ENCODE data around the gene ADAT3. TPM values are rescaled to one million over a fixed set of nuclear protein-coding genes. Genes with fewer than 3 reads are reported as not detected.

The ADAT3 gene
- total RNA-seq (2014; rRNA removed; shearing (Covaris generic)), result 8.6 and 13.5 TPM in 2 replicates

DNA sequence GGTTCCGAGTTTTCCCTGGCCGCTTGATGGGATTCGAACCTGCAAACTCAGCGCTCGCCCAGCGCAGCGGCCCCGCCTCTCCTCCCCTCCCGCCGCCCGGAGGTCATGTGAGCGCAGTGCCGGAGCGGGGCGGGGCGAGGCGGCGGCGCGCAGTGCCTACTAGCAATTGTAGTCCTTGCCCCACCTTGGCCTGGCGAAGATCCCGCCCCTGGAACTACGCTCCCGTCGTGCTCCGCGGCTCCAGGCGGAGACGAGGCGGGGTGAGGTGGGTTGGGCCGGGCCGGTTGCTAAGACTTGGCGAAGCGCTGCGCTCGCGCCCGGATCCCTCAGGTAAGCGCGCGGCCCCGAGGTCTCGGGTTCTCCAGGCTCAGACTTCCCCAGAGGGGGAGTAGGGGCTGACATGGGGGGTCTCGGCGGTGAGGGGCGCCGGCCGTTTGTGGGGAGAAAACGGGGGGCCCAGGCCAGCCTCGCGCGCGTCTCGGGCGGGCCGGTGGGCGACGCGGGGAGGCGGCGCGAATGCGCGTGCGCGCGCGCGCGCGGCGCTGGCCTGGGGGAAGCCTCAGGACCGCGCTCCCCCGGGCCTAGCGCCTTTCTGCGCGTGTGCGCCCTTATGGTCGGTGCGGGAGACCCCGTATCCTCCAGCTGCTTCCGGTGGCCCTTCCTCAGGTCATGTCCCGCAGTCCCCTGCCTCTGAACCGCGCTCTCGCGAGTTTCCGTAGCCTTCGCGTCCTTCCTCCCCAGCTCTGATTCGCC, at the start of gene ADAT3, which contains the start of gene SCAMP4:
ADAT3 (plus strand) TSS at position 290 of the 753 bp plus-strand sequence. CDS start 6,649 bp downstream, outside the sequence.
SCAMP4 (plus strand) TSS at position 290 of the 753 bp plus-strand sequence. CDS start 9,621 bp downstream, outside the sequence.
- in situ Hi-C loops (cut with HindIII; ENCODE audit: low sequenced_read_pairs), result no loop called here
- peak; percentile 98 for DNase-seq (ENCODE audit: low spot score)

- in situ Hi-C loops (cut with HindIII; ENCODE audit: low sequenced_read_pairs), result no loop called here
- peak; percentile 19 for DNase-seq (ENCODE audit: low spot score)
These were observed 49.4 kb upstream of the ADAT3 start for GRCh38 chr19:1855828-1856255.

DNA sequence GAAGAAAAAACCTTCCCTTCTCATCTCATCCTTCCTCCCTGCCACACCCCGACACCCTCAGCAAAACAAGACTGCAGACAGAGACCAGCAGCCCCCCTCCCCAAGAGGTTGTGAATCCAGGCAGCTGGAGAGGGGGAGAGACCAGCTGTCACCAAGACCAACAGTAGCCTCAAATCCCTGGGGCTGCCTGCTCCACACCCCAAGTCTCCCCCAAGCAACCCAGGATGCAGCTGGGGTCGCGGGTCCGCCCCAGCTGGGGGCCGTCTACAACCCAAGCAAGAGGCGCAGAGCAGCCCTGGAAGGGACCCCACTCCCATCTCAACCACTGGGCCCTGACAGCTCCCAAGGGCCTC, 48.9 kb upstream of the ADAT3 start:
- in situ Hi-C loops (cut with HindIII; ENCODE audit: low sequenced_read_pairs), result no loop called here
- DNase-seq (ENCODE audit: low spot score), result no peak

DNA sequence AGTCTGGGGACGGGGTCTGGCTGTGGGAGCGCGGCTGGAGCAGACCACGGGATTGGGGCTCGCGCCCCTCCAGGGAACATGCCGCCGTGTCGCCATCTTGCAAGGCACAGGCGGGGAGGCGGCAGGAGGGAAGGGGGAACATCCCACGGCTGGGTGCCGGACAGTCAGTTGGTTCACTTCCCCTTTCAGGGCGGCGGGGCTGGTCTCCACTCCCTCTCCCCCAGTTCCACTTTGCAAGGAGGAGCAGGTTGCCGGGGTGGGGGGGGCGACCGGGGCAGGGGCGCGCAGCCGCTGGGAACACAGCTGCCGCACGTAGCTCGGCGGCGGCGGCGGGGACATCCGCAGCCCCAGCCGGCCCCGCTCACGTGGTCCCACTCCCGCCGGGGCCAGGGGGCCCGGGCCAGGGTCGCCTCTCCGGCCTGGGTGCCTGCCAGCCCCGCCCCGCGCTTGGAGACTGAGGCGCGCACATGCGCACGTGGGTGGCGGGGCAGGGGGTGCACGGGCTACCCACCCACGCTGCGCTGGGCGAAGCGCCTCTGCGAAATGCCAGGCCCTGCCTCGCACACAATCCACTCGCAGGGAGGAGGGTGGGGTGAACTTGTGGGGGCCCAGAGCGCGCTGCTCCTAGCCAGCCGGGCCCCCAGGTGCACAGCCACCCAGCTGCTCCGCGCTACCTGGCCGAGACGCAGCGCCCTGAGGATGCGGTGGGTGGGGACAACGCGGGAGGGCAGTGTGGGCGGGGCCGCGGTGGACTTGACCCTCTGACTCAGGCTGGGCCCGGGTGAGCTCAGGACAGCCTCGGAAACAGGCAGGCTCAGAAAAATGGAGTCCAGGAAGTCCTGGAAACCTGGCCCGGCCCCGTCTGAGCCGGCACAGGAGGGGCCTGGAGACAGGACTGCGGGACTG, 48.2 kb upstream of the ADAT3 start:
- peak; percentile 60 for DNase-seq (ENCODE audit: low spot score)
- in situ Hi-C loops (cut with HindIII; ENCODE audit: low sequenced_read_pairs), result no loop called here

- no peak for DNase-seq (ENCODE audit: low spot score)
- in situ Hi-C loops (cut with HindIII; ENCODE audit: low sequenced_read_pairs), result no loop called here
These were observed 47.4 kb upstream of the ADAT3 start for GRCh38 chr19:1857648-1858326.

- DNase-seq (ENCODE audit: low spot score), result no peak
- in situ Hi-C loops (cut with HindIII; ENCODE audit: low sequenced_read_pairs), result no loop called here
These were observed 46.7 kb upstream of the ADAT3 start for GRCh38 chr19:1858412-1859081.

DNA sequence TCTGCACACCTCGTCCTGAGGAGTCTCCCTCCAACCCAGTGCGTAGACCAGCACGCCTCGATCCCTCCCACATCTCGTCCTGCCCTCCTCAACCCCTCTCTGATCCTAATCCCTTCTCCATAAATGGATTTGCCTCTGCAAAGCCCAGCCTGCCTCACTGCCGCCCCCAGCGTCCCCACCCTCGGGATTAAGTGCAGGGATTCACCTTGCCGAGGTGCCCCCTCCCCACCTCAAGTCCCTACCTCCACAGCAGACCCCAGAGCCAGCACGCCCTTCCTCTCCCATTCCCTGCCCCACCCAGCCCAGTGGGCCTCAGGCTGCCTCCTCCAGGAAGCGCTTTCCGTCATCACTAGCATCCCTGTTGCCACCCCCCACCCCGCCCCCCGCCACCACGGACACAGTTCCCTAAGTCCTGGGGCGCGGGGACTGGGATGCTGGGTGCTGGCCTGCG, 45.8 kb upstream of the ADAT3 start:
- no peak for DNase-seq (ENCODE audit: low spot score)

DNA sequence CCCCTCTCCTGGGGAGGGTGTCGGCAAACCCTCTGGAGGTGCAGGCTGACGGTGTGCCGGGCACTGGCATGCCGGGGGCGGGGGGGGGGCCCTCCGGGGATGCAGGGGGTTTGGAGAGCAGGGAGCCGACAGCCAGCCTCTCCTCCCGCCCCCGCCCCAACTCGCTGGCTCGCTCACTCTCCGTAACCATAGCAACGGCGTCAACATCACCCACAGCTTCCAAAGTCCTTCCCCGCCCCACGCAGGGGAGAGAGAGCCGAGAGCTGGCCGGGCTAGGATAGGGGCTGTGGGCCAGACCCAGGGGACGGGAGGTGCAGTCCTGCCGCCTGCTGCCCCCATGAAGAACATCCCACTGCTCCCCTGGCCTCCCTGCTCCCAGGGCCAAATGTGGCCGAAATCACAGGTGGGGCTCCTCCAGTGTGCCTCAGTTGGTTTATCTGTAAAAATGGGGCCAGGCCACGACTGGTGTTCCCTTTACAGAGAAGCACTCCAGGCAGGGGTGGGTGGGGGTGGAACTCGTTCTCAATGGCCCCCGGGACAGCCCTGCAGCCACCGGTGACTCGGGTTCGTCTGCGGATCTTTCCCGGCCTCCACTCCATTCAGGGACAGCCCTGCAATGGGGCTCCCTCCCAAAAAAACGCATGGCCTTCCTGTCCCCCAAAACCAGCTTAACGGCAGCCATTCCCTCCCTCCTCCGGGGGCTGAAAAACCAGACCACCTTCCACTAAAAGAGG, 45.0 kb upstream of the ADAT3 start:
- in situ Hi-C loops (cut with HindIII; ENCODE audit: low sequenced_read_pairs), result no loop called here
- peak; percentile 63 for DNase-seq (ENCODE audit: low spot score)

More for the DNA sequence above, 45.8 kb upstream of the ADAT3 start:
- in situ Hi-C loops (cut with HindIII; ENCODE audit: low sequenced_read_pairs), result no loop called here

- DNase-seq (ENCODE audit: low spot score), result peak; percentile 27
- in situ Hi-C loops (cut with HindIII; ENCODE audit: low sequenced_read_pairs), result no loop called here
These were observed 44.2 kb upstream of the ADAT3 start for GRCh38 chr19:1860821-1861598.

GRCh38 chr19:1861599-1862031, 43.6 kb upstream of the ADAT3 start:
- in situ Hi-C loops (cut with HindIII; ENCODE audit: low sequenced_read_pairs), result no loop called here
- peak; percentile 34 for DNase-seq (ENCODE audit: low spot score)

DNA sequence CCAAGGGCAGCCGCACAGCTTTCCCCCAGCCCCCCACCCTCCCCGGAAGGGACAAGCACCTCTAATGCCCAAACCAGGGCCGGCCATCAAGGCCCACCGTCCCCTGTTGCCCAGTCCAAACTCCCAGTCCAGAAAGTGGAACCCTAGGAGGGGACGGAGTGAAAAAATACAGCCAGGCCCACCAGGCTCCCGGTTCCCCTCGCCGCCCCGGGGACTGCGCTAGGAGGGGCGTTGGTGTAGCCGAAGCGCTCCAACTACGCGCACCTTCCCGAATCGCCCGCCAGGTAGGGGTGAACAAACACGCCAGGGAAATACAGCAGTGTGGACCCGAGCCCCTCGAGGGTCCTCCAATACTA, 43.2 kb upstream of the ADAT3 start:
- no peak for DNase-seq (ENCODE audit: low spot score)
- in situ Hi-C loops (cut with HindIII; ENCODE audit: low sequenced_read_pairs), result no loop called here

- in situ Hi-C loops (cut with HindIII; ENCODE audit: low sequenced_read_pairs), result no loop called here
- no peak for DNase-seq (ENCODE audit: low spot score)
These were observed 42.5 kb upstream of the ADAT3 start for GRCh38 chr19:1862424-1863327.

- no peak for DNase-seq (ENCODE audit: low spot score)
- in situ Hi-C loops (cut with HindIII; ENCODE audit: low sequenced_read_pairs), result no loop called here
These were observed 41.9 kb upstream of the ADAT3 start, which contains the start of gene KLF16 for GRCh38 chr19:1863328-1863637. Gene KLF16, minus strand, starts transcription at chr19:1863579. Its CDS starts 82 bp downstream, at chr19:1863497.

DNA sequence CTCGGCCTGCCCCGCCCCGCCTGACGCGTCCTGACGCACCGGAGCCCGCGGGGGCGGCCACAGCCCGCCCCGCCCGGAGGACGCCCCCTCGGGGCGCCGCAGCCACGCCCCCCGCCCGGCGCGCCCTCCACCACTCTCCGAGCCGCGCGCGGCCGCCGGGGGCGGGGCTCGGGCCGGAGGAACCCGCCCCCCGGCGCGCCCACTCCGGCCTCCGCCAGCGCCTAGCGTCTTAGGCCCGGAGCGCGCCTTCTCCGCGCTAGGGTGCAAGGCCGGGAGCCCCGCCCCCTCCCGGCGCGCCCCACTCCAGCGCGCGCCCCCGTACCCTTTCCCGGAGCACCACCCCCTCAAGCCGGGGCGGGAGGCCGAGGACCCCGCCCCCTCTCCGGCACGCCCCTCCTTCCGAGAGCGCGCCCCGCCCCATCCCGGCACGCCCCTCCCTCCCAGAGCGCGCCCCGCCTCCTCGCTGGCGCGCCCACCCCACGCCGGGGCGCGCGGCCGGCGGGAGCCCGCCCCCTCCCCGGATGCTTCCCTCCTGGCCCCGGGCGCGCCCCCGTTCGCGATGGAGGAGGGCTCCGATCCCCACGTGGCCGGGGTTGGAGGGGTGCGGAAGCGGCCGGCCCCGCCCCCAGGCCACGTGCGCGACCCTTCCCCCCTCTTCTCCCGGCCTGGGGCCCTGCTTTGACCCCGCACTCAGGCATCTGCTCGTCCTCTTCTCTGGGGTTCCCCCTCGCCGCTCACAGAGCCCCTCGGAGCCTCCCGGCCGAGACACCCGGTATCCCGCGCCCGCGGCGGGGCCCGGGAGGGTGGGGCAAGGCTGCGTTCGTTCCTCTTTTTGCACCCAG, 41.3 kb upstream of the ADAT3 start:
- DNase-seq (ENCODE audit: low spot score), result peak; percentile 70

DNA sequence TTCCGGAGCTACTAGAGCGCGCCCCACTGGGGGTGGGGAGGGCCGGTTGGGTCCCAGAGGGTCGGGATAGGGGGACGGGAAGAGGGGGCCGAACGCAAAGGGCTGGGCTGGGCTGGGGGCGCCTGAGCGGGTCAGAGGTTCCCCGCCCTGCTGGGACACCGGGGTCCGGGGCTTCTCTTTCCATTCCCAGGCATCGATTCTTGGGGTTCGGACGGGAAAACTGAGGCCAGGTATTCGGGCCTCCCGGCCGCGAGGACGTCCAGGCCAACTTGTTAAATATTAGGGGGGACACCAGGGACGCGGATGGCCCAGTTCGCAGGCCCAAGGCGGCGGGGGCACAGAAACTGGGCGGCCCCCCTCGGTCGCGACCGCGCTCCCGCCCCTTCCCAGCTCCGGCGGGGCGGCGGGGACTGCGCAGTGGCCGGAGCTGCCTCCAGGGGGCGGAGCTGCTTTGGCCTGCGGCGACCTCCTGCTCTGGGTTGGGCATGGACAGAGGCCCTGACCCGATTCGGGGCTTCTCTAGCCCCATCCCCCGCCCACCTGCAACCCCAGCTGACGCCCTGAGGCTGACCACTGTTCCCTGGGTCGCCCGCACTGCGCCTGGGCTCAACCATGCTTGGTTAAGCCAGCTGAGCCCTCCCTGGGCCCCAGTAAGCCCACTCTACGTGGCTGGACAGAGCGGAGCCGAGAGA, 40.6 kb upstream of the ADAT3 start:
- in situ Hi-C loops (cut with HindIII; ENCODE audit: low sequenced_read_pairs), result no loop called here
- DNase-seq (ENCODE audit: low spot score), result peak; percentile 35

More for the DNA sequence above, 41.3 kb upstream of the ADAT3 start:
- in situ Hi-C loops (cut with HindIII; ENCODE audit: low sequenced_read_pairs), result no loop called here

Data from G401 (cell line).